ENCODE data around the gene SNAPC5. TPM values are rescaled to one million over a fixed set of nuclear protein-coding genes. Genes with fewer than 3 reads are reported as not detected.

The SNAPC5 gene
- total RNA-seq, 1 experiment from 2014 or later: 47.6 TPM

- peaks cover 31% of the 10 kb centered on the region for H3K36me3 Mint-ChIP-seq (ENCODE audit: insufficient read depth, unreplicated experiment)
- H3K27me3 Mint-ChIP-seq (ENCODE audit: unreplicated experiment): no peaks in the 10 kb centered on the region
- no TSS peak for BruUV-seq (replicated peaks)
- no peak overlapping the region for H3K4me3 Mint-ChIP-seq (ENCODE audit: low read depth, unreplicated experiment)
- TF ChIP-seq CTCF (IDR thresholded peaks at IDR 0.05; ENCODE audit: unreplicated experiment): no peak
- CTCF ChIA-PET: interaction anchor here (1.0 kb wide), 1 partner anchor 96 kb away, joined by 6 read pairs; no protein-coding TSS in a partner anchor
- intact Hi-C loops (cut with micrococcal nuclease; ENCODE audit: unreplicated experiment): loop anchor here (5.0 kb wide), 1 partner anchor 95 kb away; the partner anchor contains the start of gene MAP2K1
- H3K4me1 Mint-ChIP-seq (ENCODE audit: low read depth, unreplicated experiment): peaks cover 43% of the 10 kb centered on the region
- H3K9me3 Mint-ChIP-seq (ENCODE audit: low read depth, unreplicated experiment): no peaks in the 10 kb centered on the region
- DNase-seq: no peak
- peak overlapping the region; percentile 16 for H3K27ac Mint-ChIP-seq (ENCODE audit: unreplicated experiment)
These were observed 15.0 kb downstream of the SNAPC5 start for GRCh38 chr15:66482539-66482938.

- CTCF ChIA-PET: interaction anchor here (1.0 kb wide), 1 partner anchor 17 kb away, joined by 5 read pairs; the partner anchor contains the start of gene SNAPC5
- DNase-seq: peak; percentile 54
- Mint-ChIP-seq H3K4me1 (ENCODE audit: low read depth, unreplicated experiment) (peaks cover 43% of the 10 kb centered on the region), H3K27ac (ENCODE audit: unreplicated experiment) (peak overlapping the region; percentile 60), H3K36me3 (ENCODE audit: insufficient read depth, unreplicated experiment) (peaks cover 26% of the 10 kb centered on the region), H3K9me3 (ENCODE audit: low read depth, unreplicated experiment) (no peaks in the 10 kb centered on the region), H3K27me3 (ENCODE audit: unreplicated experiment) (no peaks in the 10 kb centered on the region), H3K4me3 (ENCODE audit: low read depth, unreplicated experiment) (peak overlapping the region; percentile 7)
- intact Hi-C loops (cut with micrococcal nuclease; ENCODE audit: unreplicated experiment): loop anchor here (5.0 kb wide), 1 partner anchor 94 kb away; the partner anchor contains the start of gene MAP2K1
- TF ChIP-seq CTCF (IDR thresholded peaks at IDR 0.05; ENCODE audit: unreplicated experiment): no peak
- no TSS peak for BruUV-seq (replicated peaks)
These were observed 16.3 kb downstream of the SNAPC5 start for GRCh38 chr15:66481107-66481856.

GRCh38 chr15:66480267-66480666, 17.3 kb downstream of the SNAPC5 start:
- no peaks in the 10 kb centered on the region for H3K27me3 Mint-ChIP-seq (ENCODE audit: unreplicated experiment)
- H3K4me1 Mint-ChIP-seq (ENCODE audit: low read depth, unreplicated experiment): peaks cover 43% of the 10 kb centered on the region
- peaks cover 26% of the 10 kb centered on the region for H3K36me3 Mint-ChIP-seq (ENCODE audit: insufficient read depth, unreplicated experiment)
- no peak overlapping the region for H3K4me3 Mint-ChIP-seq (ENCODE audit: low read depth, unreplicated experiment)
- intact Hi-C loops (cut with micrococcal nuclease; ENCODE audit: unreplicated experiment): loop anchor here (5.0 kb wide), 1 partner anchor 93 kb away; the partner anchor contains the start of gene MAP2K1
- H3K9me3 Mint-ChIP-seq (ENCODE audit: low read depth, unreplicated experiment): no peaks in the 10 kb centered on the region
- TF ChIP-seq CTCF (IDR thresholded peaks at IDR 0.05; ENCODE audit: unreplicated experiment): no peak
- no peak for DNase-seq
- CTCF ChIA-PET: interaction anchor here (0.6 to 1.0 kb wide), 2 partner anchors 18 to 976 kb away, joined by 5 read pairs; partner anchors contain the start of gene SNAPC5
- no TSS peak for BruUV-seq (replicated peaks)
- no peak overlapping the region for H3K27ac Mint-ChIP-seq (ENCODE audit: unreplicated experiment)

- no peak for TF ChIP-seq CTCF (IDR thresholded peaks at IDR 0.05; ENCODE audit: unreplicated experiment)
- CTCF ChIA-PET: no interaction called here
- BruUV-seq (replicated peaks): no TSS peak
- H3K27ac Mint-ChIP-seq (ENCODE audit: unreplicated experiment): no peak overlapping the region
- no peak for DNase-seq
- peaks cover 40% of the 10 kb centered on the region for H3K4me1 Mint-ChIP-seq (ENCODE audit: low read depth, unreplicated experiment)
- H3K27me3 Mint-ChIP-seq (ENCODE audit: unreplicated experiment): no peaks in the 10 kb centered on the region
- intact Hi-C loops (cut with micrococcal nuclease; ENCODE audit: unreplicated experiment): no loop called here
- no peak overlapping the region for H3K4me3 Mint-ChIP-seq (ENCODE audit: low read depth, unreplicated experiment)
- no peaks in the 10 kb centered on the region for H3K9me3 Mint-ChIP-seq (ENCODE audit: low read depth, unreplicated experiment)
- H3K36me3 Mint-ChIP-seq (ENCODE audit: insufficient read depth, unreplicated experiment): peaks cover 19% of the 10 kb centered on the region
These were observed 20.6 kb downstream of the SNAPC5 start for GRCh38 chr15:66477011-66477410.

Data from Calu3 (cell line).